SK-N-SH (cell line): ENCODE measurements around the gene VTCN1. TPM values are rescaled to one million over a fixed set of nuclear protein-coding genes. Genes with fewer than 3 reads are reported as not detected.
"Not testable (repeated sequence)": the region's sequence is repeated elsewhere in the genome, so short reads cannot be mapped to it uniquely, and the experiment has no call there.

Source experiments
- CTCF ChIA-PET: fragments of 300-600, 350-600 bp; formaldehyde crosslinking; extraction: SDS; loops from one replicate; lab custom pipeline; 2021; lab: Yijun Ruan, JAX
- POLR2A ChIA-PET: fragments of 350-600 bp; sonication (Branson Sonifier 250); formaldehyde crosslinking; extraction: SDS; loops from one replicate; lab custom pipeline; 2020; ENCODE audit warnings: antibody characterized with exemption, inconsistent platforms; lab: Yijun Ruan, JAX
- DNase-seq: peaks from one replicate; pipeline ENCODE4 v3.0.0; 2012
- H2AFZ ChIP-seq: fragments of 200-600 bp; sonication (generic); 2 replicates; pipeline ENCODE4 v1.8.1; 2016; ENCODE audit warnings: antibody characterized with exemption, mild to moderate bottlenecking, low read depth
- H3F3A ChIP-seq: fragments of 200-600 bp; sonication (generic); replicated peaks from 2 replicates; pipeline ENCODE3; 2016; ENCODE audit warnings: antibody characterized with exemption, mild to moderate bottlenecking; ENCODE audit not compliant: insufficient read depth
- H3K27ac ChIP-seq, 2 experiments: fragments of 200-500 bp in 1 of 2; fragments of 200-600 bp in 1 of 2; sonication (Bioruptor generic) in 1 of 2; sonication (generic), shearing (Covaris generic) in 1 of 2; 2 replicates each; pipeline versions ENCODE4 v1.5.1 to v1.6.1; 2014 to 2016; ENCODE audit warnings: low read depth in 2 of 2, inconsistent platforms in 1 of 2, low read length in 1 of 2, mild to moderate bottlenecking in 1 of 2, mixed read lengths in 1 of 2
- H3K27me3 ChIP-seq: fragments of 200-600 bp; sonication (generic), shearing (Covaris generic); 2 replicates; pipeline ENCODE4 v1.6.1; 2016; ENCODE audit warnings: mixed run types; ENCODE audit not compliant: insufficient read depth
- H3K36me3 ChIP-seq, 2 experiments: fragments of 200-500 bp in 1 of 2; fragments of 200-600 bp in 1 of 2; sonication (Bioruptor generic) in 1 of 2; sonication (generic) in 1 of 2; replicated peaks in 1 of 2; 2 replicates each; pipeline versions ENCODE3 to v1.5.1; 2014 to 2016; ENCODE audit warnings: low read length in 1 of 2, mild to moderate bottlenecking in 1 of 2; ENCODE audit not compliant: insufficient read depth in 2 of 2, control insufficient read depth in 1 of 2
- H3K4me1 ChIP-seq, 2 experiments: fragments of 200-500 bp in 1 of 2; fragments of 200-600 bp in 1 of 2; sonication (Bioruptor generic) in 1 of 2; sonication (generic), shearing (Covaris generic) in 1 of 2; 2 replicates each; pipeline versions ENCODE4 v1.5.1 to v1.6.1; 2014 to 2016; ENCODE audit warnings: low read depth in 1 of 2, low read length in 1 of 2, mixed run types in 1 of 2; ENCODE audit not compliant: insufficient read depth in 2 of 2, control insufficient read depth in 1 of 2
- H3K4me2 ChIP-seq: fragments of 200-600 bp; sonication (generic), shearing (Covaris generic); 2 replicates; pipeline ENCODE4 v1.6.1; 2017; ENCODE audit warnings: mixed run types
- H3K4me3 ChIP-seq, 2 experiments: fragments of 200-500 bp in 1 of 2; fragments of 200-600 bp in 1 of 2; sonication (Bioruptor generic) in 1 of 2; sonication (generic), shearing (Covaris generic) in 1 of 2; 2 replicates each; pipeline versions ENCODE4 v1.5.1 to v1.8.1; 2014 to 2016; ENCODE audit warnings: low read depth in 2 of 2, inconsistent platforms in 1 of 2, low read length in 1 of 2, mild to moderate bottlenecking in 1 of 2, mixed read lengths in 1 of 2, moderate library complexity in 1 of 2
- H3K79me2 ChIP-seq: fragments of 200-600 bp; sonication (generic); 2 replicates; pipeline ENCODE4 v1.8.1; 2017; ENCODE audit warnings: mild to moderate bottlenecking; ENCODE audit not compliant: insufficient read depth
- H3K9ac ChIP-seq: fragments of 200-600 bp; sonication (generic); 2 replicates; pipeline ENCODE4 v1.6.1; 2017; ENCODE audit warnings: mixed run types
- H3K9me2 ChIP-seq: fragments of 200-600 bp; sonication (generic); 2 replicates; pipeline ENCODE4 v1.6.1; 2017; ENCODE audit warnings: mixed run types
- H3K9me3 ChIP-seq: fragments of 200-600 bp; sonication (generic); 2 replicates; pipeline ENCODE4 v1.6.1; 2017; ENCODE audit warnings: mixed run types, mild to moderate bottlenecking, moderate library complexity
- H4K20me1 ChIP-seq: fragments of 200-600 bp; sonication (generic); 2 replicates; pipeline ENCODE4 v1.6.1; 2017; ENCODE audit warnings: mild to moderate bottlenecking, mixed run types; ENCODE audit not compliant: insufficient read depth
- ELF1 ChIP-seq: IDR thresholded peaks from 2 replicates; pipeline ENCODE4 v1.4.0; 2012
- EZH2phosphoT487 ChIP-seq: fragments of 200-600 bp; sonication (generic); IDR thresholded peaks from 2 replicates; pipeline ENCODE4 v1.6.1; 2017; ENCODE audit warnings: low read depth, mixed run types, mild to moderate bottlenecking, antibody characterized with exemption, moderate library complexity, borderline replicate concordance
- FOSL2 ChIP-seq: IDR thresholded peaks from 2 replicates; pipeline ENCODE4 v1.4.0; 2012; ENCODE audit warnings: low read depth, mild to moderate bottlenecking, moderate library complexity, borderline replicate concordance
- FOXJ3 ChIP-seq: sonication (generic); formaldehyde crosslinking; IDR thresholded peaks from 2 replicates; pipeline ENCODE4 v1.5.1; 2020; ENCODE audit warnings: mild to moderate bottlenecking, missing genetic modification reagents
- FOXM1 ChIP-seq: IDR thresholded peaks from 2 replicates; pipeline ENCODE4 v1.4.0; 2012; ENCODE audit warnings: low read depth, mild to moderate bottlenecking
- GABPA ChIP-seq: IDR thresholded peaks from 2 replicates; pipeline ENCODE4 v1.4.0; 2012; ENCODE audit warnings: low read depth, mild to moderate bottlenecking
- GATA2 ChIP-seq: sonication (generic); formaldehyde crosslinking; IDR thresholded peaks from 2 replicates; pipeline ENCODE4 v1.5.0; 2020; ENCODE audit warnings: mild to moderate bottlenecking, missing genetic modification reagents
- IRF3 ChIP-seq: fragments of 150-350 bp; IDR thresholded peaks from 2 replicates; pipeline ENCODE4 v1.6.1; 2016; ENCODE audit warnings: mild to moderate bottlenecking, low read depth, low read length
- JUND ChIP-seq: IDR thresholded peaks from 2 replicates; pipeline ENCODE4 v1.4.0; 2012
- MAX ChIP-seq: IDR thresholded peaks from 2 replicates; pipeline ENCODE4 v1.4.0; 2012; ENCODE audit warnings: low read depth
- MEF2A ChIP-seq: IDR thresholded peaks from 2 replicates; pipeline ENCODE4 v1.4.0; 2012; ENCODE audit warnings: low read depth, borderline replicate concordance
- MXI1 ChIP-seq: IDR thresholded peaks from 2 replicates; pipeline ENCODE4 v1.6.1; 2012; ENCODE audit warnings: mild to moderate bottlenecking, low read depth, low read length, improper control_type of control experiment
- NFIC ChIP-seq: IDR thresholded peaks from 2 replicates; pipeline ENCODE4 v1.4.0; 2012; ENCODE audit warnings: borderline replicate concordance
- NRF1 ChIP-seq: IDR thresholded peaks from 2 replicates; pipeline ENCODE4 v1.6.1; 2012; ENCODE audit warnings: low read depth, mild to moderate bottlenecking, low read length
- RFX5 ChIP-seq: IDR thresholded peaks from 2 replicates; pipeline ENCODE4 v1.6.1; 2012; ENCODE audit warnings: mild to moderate bottlenecking, improper control_type of control experiment, low read length
- RXRA ChIP-seq: IDR thresholded peaks from 2 replicates; pipeline ENCODE4 v1.4.0; 2012; ENCODE audit warnings: low read depth, mild to moderate bottlenecking, borderline replicate concordance
- SIN3A ChIP-seq: IDR thresholded peaks from 2 replicates; pipeline ENCODE4 v1.6.1; 2012; ENCODE audit warnings: low read depth, mild to moderate bottlenecking, low read length, moderate library complexity, borderline replicate concordance
- TAF1 ChIP-seq: IDR thresholded peaks from 2 replicates; pipeline ENCODE4 v1.6.1; 2012; ENCODE audit warnings: low read depth, mild to moderate bottlenecking, low read length, moderate library complexity, borderline replicate concordance
- TCF12 ChIP-seq: IDR thresholded peaks from 2 replicates; pipeline ENCODE4 v1.4.0; 2012
- USF1 ChIP-seq: IDR thresholded peaks from 2 replicates; pipeline ENCODE4 v1.4.0; 2012; ENCODE audit warnings: low read depth, borderline replicate concordance
- USF2 ChIP-seq: fragments of 150-350 bp; IDR thresholded peaks from 2 replicates; pipeline ENCODE4 v1.6.1; 2017; ENCODE audit warnings: antibody characterized with exemption, low read length, low read depth, borderline replicate concordance
- YY1 ChIP-seq: IDR thresholded peaks from 2 replicates; pipeline ENCODE4 v1.4.0; 2012; ENCODE audit warnings: low read depth, mild to moderate bottlenecking
- WGBS: methylation state at CpG from one replicate; pipeline ENCODE4 v1.1.6; 2017; ENCODE audit warnings: low lambda C conversion rate; 5-methylcytosine and 5-hydroxymethylcytosine counted together
- polyA plus RNA-seq, 3 experiments: library from polyadenylated mRNA; depleted of rRNA; stranded (reverse); fragments of >200 nt; gene quantifications; 2 replicates each; pipeline ENCODE4 v1.2.3, GENCODE V29; 2012

The VTCN1 gene
- polyA plus RNA-seq, 1 of the 3 experiments (the other 2 are of a cell fraction), result not detected

- no peaks in the 10 kb centered on the region for H3K4me1 ChIP-seq
- CTCF ChIA-PET, result interaction anchor here (2.3 to 3.4 kb wide), 2 partner anchors 34 to 122 kb away, joined by 5 to 11 read pairs; no protein-coding TSS in a partner anchor
- no peak overlapping the region for H3K4me3 ChIP-seq
- TF ChIP-seq SIN3A, result no peak
- no peak for TF ChIP-seq MAX
- peak; percentile 44; the same call in 1 of the 2 replicates for TF ChIP-seq TCF12
- TF ChIP-seq RXRA, result no peak
- no peak for TF ChIP-seq FOXJ3 (CRISPR knock-in tag)
- no peak for TF ChIP-seq NFIC
- no peaks in the 10 kb centered on the region for H4K20me1 ChIP-seq
- no peaks in the 10 kb centered on the region for H3F3A ChIP-seq
- no peak overlapping the region for H3K9ac ChIP-seq
- POLR2A ChIA-PET, result no interaction called here
- H3K4me2 ChIP-seq, result no peak overlapping the region
- H3K9me2 ChIP-seq, result no peaks in the 10 kb centered on the region
- H3K36me3 ChIP-seq, result no peaks in the 10 kb centered on the region
- no peak overlapping the region for H3K27ac ChIP-seq
- 47% methylated on average over 6 of the region's 6 CpGs for WGBS
- no peaks in the 10 kb centered on the region for H3K9me3 ChIP-seq
- H3K27me3 ChIP-seq, result no peaks in the 10 kb centered on the region
- DNase-seq, result no peak
- no peak overlapping the region for H2AFZ ChIP-seq
- H3K79me2 ChIP-seq, result no peaks in the 10 kb centered on the region
Measured at GRCh38 chr1:117162816-117163215, 47.9 kb downstream of the VTCN1 start.

- no peaks in the 10 kb centered on the region for H4K20me1 ChIP-seq
- no peak overlapping the region for H3K9ac ChIP-seq
- WGBS, result 30% methylated on average over 1 of the region's 1 CpG
- no peaks in the 10 kb centered on the region for H3K4me1 ChIP-seq
- H3K36me3 ChIP-seq, result no peaks in the 10 kb centered on the region
- POLR2A ChIA-PET, result no interaction called here
- H3K9me3 ChIP-seq, result no peaks in the 10 kb centered on the region
- no peaks in the 10 kb centered on the region for H3K9me2 ChIP-seq
- H3F3A ChIP-seq, result no peaks in the 10 kb centered on the region
- no peaks in the 10 kb centered on the region for H3K79me2 ChIP-seq
- TF ChIP-seq NFIC, result no peak
- no peak for TF ChIP-seq FOXJ3 (CRISPR knock-in tag)
- TF ChIP-seq RFX5, result no peak
- TF ChIP-seq MEF2A, result no peak
- TF ChIP-seq EZH2phosphoT487, result no peak
- TF ChIP-seq TAF1, result no peak
- TF ChIP-seq NRF1, result no peak
- TF ChIP-seq FOXM1, result no peak
- no peak for TF ChIP-seq JUND
- no peak for TF ChIP-seq YY1
- TF ChIP-seq GABPA, result no peak
- TF ChIP-seq IRF3, result no peak
- no peak for TF ChIP-seq FOSL2
- no peak for TF ChIP-seq TCF12
- no peak for TF ChIP-seq MAX
- no peak for TF ChIP-seq USF1
- TF ChIP-seq GATA2 (CRISPR knock-in tag), result no peak
- TF ChIP-seq USF2, result no peak
- TF ChIP-seq MXI1, result no peak
- no peak for TF ChIP-seq ELF1
- H3K27ac ChIP-seq, result no peak overlapping the region
- H3K4me2 ChIP-seq, result no peak overlapping the region
- CTCF ChIA-PET, result interaction anchor here (3.4 kb wide), 1 partner anchor 33 kb away, joined by 11 read pairs; no protein-coding TSS in a partner anchor
- no peak for DNase-seq
- no peaks in the 10 kb centered on the region for H3K27me3 ChIP-seq
- no peak overlapping the region for H2AFZ ChIP-seq
- H3K4me3 ChIP-seq, result no peak overlapping the region
Measured at GRCh38 chr1:117161887-117162286, 48.8 kb downstream of the VTCN1 start.

GRCh38 chr1:117151305-117151704 is 59.4 kb downstream of the VTCN1 start:
- H3K9me2 ChIP-seq, POLR2A ChIA-PET, H3K79me2 ChIP-seq, H3K9ac ChIP-seq, H3K4me3 ChIP-seq, H4K20me1 ChIP-seq, H2AFZ ChIP-seq, DNase-seq, H3K27ac ChIP-seq, H3K27me3 ChIP-seq, H3K9me3 ChIP-seq, H3K36me3 ChIP-seq, H3K4me2 ChIP-seq: not testable (repeated sequence)
- CTCF ChIA-PET, result interaction anchor here (1.0 kb wide), 1 partner anchor 22 kb away, joined by 4 read pairs; no protein-coding TSS in a partner anchor
- Histone ChIP-seq H3F3A (peaks cover 13% of the 10 kb centered on the region), H3K4me1 (peaks cover 0 to 22% of the 10 kb centered on the region in 2 experiments; a peak in 2 of 4 replicates)
- WGBS, result 70% methylated on average over 5 of the region's 5 CpGs
